OCI-M2 (cell line): Measurements from ENCODE around the gene PRDM16.

Source experiments
- DNase-seq: peaks from one replicate; lab custom pipeline; 2025; ENCODE audit not compliant: unreplicated experiment; lab: John Stamatoyannopoulos, UW

Gene PRDM16

GRCh38 chr1:3363756-3364155 lies 294.8 kb downstream of the PRDM16 start:
- no peak for DNase-seq

GRCh38 chr1:3364551-3364950 lies 295.5 kb downstream of the PRDM16 start:
- DNase-seq = no peak

- no peak for DNase-seq
These were observed 296.0 kb downstream of the PRDM16 start for GRCh38 chr1:3364983-3365382.

GRCh38 chr1:3365523-3366125 lies 296.6 kb downstream of the PRDM16 start:
- no peak for DNase-seq

GRCh38 chr1:3366126-3367051 lies 297.4 kb downstream of the PRDM16 start:
- no peak for DNase-seq

- no peak for DNase-seq
These were observed 298.4 kb downstream of the PRDM16 start for GRCh38 chr1:3367376-3367775.

- no peak for DNase-seq
These were observed 299.1 kb downstream of the PRDM16 start for GRCh38 chr1:3368059-3368458.

- no peak for DNase-seq
These were observed 299.9 kb downstream of the PRDM16 start for GRCh38 chr1:3368711-3369445.

GRCh38 chr1:3369446-3370076 lies 300.6 kb downstream of the PRDM16 start:
- no peak for DNase-seq

- DNase-seq = no peak
These were observed 302.1 kb downstream of the PRDM16 start for GRCh38 chr1:3370856-3371703.

GRCh38 chr1:3372317-3372716 lies 303.3 kb downstream of the PRDM16 start:
- DNase-seq = no peak

GRCh38 chr1:3373175-3373574 lies 304.2 kb downstream of the PRDM16 start:
- no peak for DNase-seq

GRCh38 chr1:3373700-3374405 lies 304.9 kb downstream of the PRDM16 start:
- DNase-seq = no peak

GRCh38 chr1:3375245-3375644 lies 306.2 kb downstream of the PRDM16 start:
- DNase-seq = no peak

- no peak for DNase-seq
These were observed 308.2 kb downstream of the PRDM16 start for GRCh38 chr1:3377166-3377565.

- DNase-seq = no peak
These were observed 308.7 kb downstream of the PRDM16 start for GRCh38 chr1:3377604-3378279.

GRCh38 chr1:3378411-3379208 lies 309.6 kb downstream of the PRDM16 start:
- no peak for DNase-seq

GRCh38 chr1:3379934-3380333 lies 310.9 kb downstream of the PRDM16 start:
- DNase-seq = no peak
